HepG2 (cell line): ENCODE results near the gene KDM4D. TPM values are rescaled to one million over a fixed set of nuclear protein-coding genes. Genes with fewer than 3 reads are reported as not detected.

Experiments
- ATAC-seq: fragments of 200-7000 bp; cut with Tn5 transposase; 3 replicates; pipeline ENCODE4 v1.9.1; 2020; ENCODE audit warnings: mild to moderate bottlenecking, moderate library complexity
- BruUV-seq: library from RNA; stranded (reverse); fragments of 400-500 nt; replicated peaks from 2 replicates; lab custom pipeline; 2021; lab: Mats Ljungman, UMichigan
- CTCF ChIA-PET: fragments of 300-600 bp; formaldehyde crosslinking; extraction: SDS; loops from one replicate; lab custom pipeline; 2021; ENCODE audit warnings: low total read pairs, inconsistent platforms, low intra/inter-chr PET ratio; lab: Yijun Ruan, JAX
- POLR2A ChIA-PET: fragments of 350-600 bp; sonication (Branson Sonifier 250); formaldehyde crosslinking; loops from one replicate; lab custom pipeline; 2020; ENCODE audit warnings: antibody characterized with exemption, inconsistent platforms; lab: Yijun Ruan, JAX
- DNase-seq: peaks from one replicate; pipeline ENCODE4 v3.0.0-alpha.2; 2015; ENCODE audit warnings: low spot score
- FAIRE-seq: peaks from 3 replicates; lab custom pipeline; 2011; peaks lifted over from hg19 to GRCh38; lab: Jason Lieb, UNC
- H2AFZ ChIP-seq: one replicate; pipeline ENCODE4 v1.6.1; 2011; ENCODE audit warnings: low read length, inconsistent platforms
- H3K27ac ChIP-seq: fragments of 300-600 bp; 3 replicates; pipeline ENCODE4 v1.8.0; 2011; ENCODE audit warnings: mixed run types, mild to moderate bottlenecking, mixed read lengths, low read length, inconsistent platforms; ENCODE audit not compliant: insufficient read depth; ENCODE audit errors: extremely low read length
- H3K27me3 ChIP-seq, 2 experiments: fragments of 200-600 bp in 1 of 2; 2 replicates in 1 of 2; 3 replicates in 1 of 2; pipeline versions ENCODE4 v1.6.0 to v1.8.0; 2011; ENCODE audit warnings: low read length in 2 of 2, mild to moderate bottlenecking in 2 of 2, moderate library complexity in 2 of 2, inconsistent platforms in 1 of 2; ENCODE audit not compliant: insufficient read depth in 2 of 2, control insufficient read depth in 1 of 2
- H3K36me3 ChIP-seq, 2 experiments: fragments of 200-600 bp in 1 of 2; replicated peaks in 1 of 2; 2 replicates in 1 of 2; 3 replicates in 1 of 2; pipeline versions ENCODE4 v1.5.1 to v1.8.0; 2011; ENCODE audit warnings: low read length in 2 of 2, inconsistent platforms in 1 of 2; ENCODE audit not compliant: insufficient read depth in 2 of 2, control insufficient read depth in 1 of 2
- H3K4me1 ChIP-seq: 2 replicates; pipeline ENCODE4 v1.5.1; 2012; ENCODE audit warnings: low read length, inconsistent platforms; ENCODE audit not compliant: insufficient read depth
- H3K4me2 ChIP-seq: 2 replicates; pipeline ENCODE4 v1.6.0; 2011; ENCODE audit warnings: low read depth, low read length, inconsistent platforms
- H3K4me3 ChIP-seq, 3 experiments: fragments of 200-600 bp in 1 of 3; sonication (generic), shearing (Covaris generic) in 1 of 3; replicated peaks in 1 of 3; 2 replicates each; pipeline ENCODE4 v1.5.1; 2011 to 2016; ENCODE audit warnings: low read length in 3 of 3, inconsistent platforms in 2 of 3, low read depth in 2 of 3, mild to moderate bottlenecking in 2 of 3, control low read depth in 1 of 3, mixed read lengths in 1 of 3; ENCODE audit not compliant: insufficient read depth in 1 of 3
- H3K79me2 ChIP-seq: one replicate; pipeline ENCODE4 v1.6.1; 2011; ENCODE audit warnings: low read length, inconsistent platforms; ENCODE audit not compliant: insufficient read depth
- H3K9ac ChIP-seq: 2 replicates; pipeline ENCODE4 v1.6.0; 2011; ENCODE audit warnings: mild to moderate bottlenecking, low read depth, low read length, inconsistent platforms; ENCODE audit not compliant: insufficient read depth
- H3K9me3 ChIP-seq: 2 replicates; pipeline ENCODE4 v1.5.1; 2012; ENCODE audit warnings: mild to moderate bottlenecking, low read length
- H4K20me1 ChIP-seq: 2 replicates; pipeline ENCODE4 v1.6.0; 2011; ENCODE audit warnings: inconsistent platforms, mild to moderate bottlenecking, low read length, moderate library complexity; ENCODE audit not compliant: insufficient read depth
- FOXA3 ChIP-seq: IDR thresholded peaks from 2 replicates; pipeline ENCODE4 v1.6.1; 2016; ENCODE audit warnings: missing genetic modification reagents, missing compliant biosample characterization
- HNRNPUL1 ChIP-seq: fragments of 200-400 bp; formaldehyde crosslinking; IDR thresholded peaks from 2 replicates; pipeline ENCODE4 v1.6.1; 2017; ENCODE audit warnings: low read depth, mild to moderate bottlenecking, low read length, moderate library complexity
- PAF1 ChIP-seq: IDR thresholded peaks from 2 replicates; pipeline ENCODE4 v1.6.1; 2016; ENCODE audit warnings: missing genetic modification reagents, missing compliant biosample characterization
- TMF1 ChIP-seq: sonication (generic); formaldehyde crosslinking; IDR thresholded peaks from 2 replicates; pipeline ENCODE4 v1.8.1; 2022; ENCODE audit warnings: low read depth, missing genetic modification reagents
- YEATS4 ChIP-seq: sonication (generic); formaldehyde crosslinking; IDR thresholded peaks from 2 replicates; pipeline ENCODE4 v1.4.0; 2020; ENCODE audit warnings: missing genetic modification reagents, borderline replicate concordance
- ZBED4 ChIP-seq: sonication (generic); formaldehyde crosslinking; IDR thresholded peaks from 2 replicates; pipeline ENCODE4 v1.4.0; 2020; ENCODE audit warnings: missing genetic modification reagents, borderline replicate concordance
- ZNF547 ChIP-seq: sonication (generic); formaldehyde crosslinking; IDR thresholded peaks from 2 replicates; pipeline ENCODE4 v1.5.1; 2020; ENCODE audit warnings: mild to moderate bottlenecking, missing genetic modification reagents
- WGBS: methylation state at CpG from one replicate; pipeline ENCODE4 v1.1.6; 2017; ENCODE audit warnings: low lambda C conversion rate; 5-methylcytosine and 5-hydroxymethylcytosine counted together
- in situ Hi-C: cut with HindIII; loops from 2 replicates; pipeline ENCODE4 v1.10.0; 2017; ENCODE audit warnings: low pct_unique_long_range_greater_than_20kb; ENCODE audit not compliant: extremely low pct_ligation_motif_present
- intact Hi-C: fragments of 100-400 bp; cut with micrococcal nuclease; formaldehyde crosslinking; loops from one replicate; pipeline ENCODE4 v1.10.0; 2022; ENCODE audit not compliant: unreplicated experiment
- polyA plus RNA-seq, 8 experiments: library from polyadenylated mRNA; depleted of rRNA in 3 of 8; stranded (reverse) in 7 of 8; unstranded in 1 of 8; fragments of >200 nt; fragmentation: Illumina TruSeq in 4 of 8; extraction: Trizol in 4 of 8; gene quantifications; 2 replicates each; pipeline versions ENCODE4 v1.2.1 to v1.2.3, GENCODE V29; 2011 to 2016; ENCODE audit warnings: low read depth in 4 of 8, missing spikeins in 1 of 8, mixed read lengths in 1 of 8; ENCODE audit not compliant: insufficient read depth in 1 of 8
- total RNA-seq, 5 experiments: library from RNA; depleted of rRNA; stranded (reverse); fragments of >200 nt; fragmentation: Illumina TruSeq; extraction: Trizol; gene quantifications; 2 replicates each; pipeline ENCODE4 v1.2.3, GENCODE V29; 2016; ENCODE audit warnings: low read depth in 1 of 5

Gene KDM4D
- total and polyA plus RNA-seq, 2 of the 13 experiments (the other 11 are each of a cell fraction or from before 2014, with no cell fraction given): 0.96 to 1.3 TPM

GRCh38 chr11:94933223-94934130 lies 40.0 kb upstream of the KDM4D start:
- in situ Hi-C loops: no loop called here
- Histone ChIP-seq H3K4me1 (no peaks in the 10 kb centered on the region), H3K36me3 (no peaks in the 10 kb centered on the region), H3K4me2 (no peak overlapping the region), H3K9me3 (no peaks in the 10 kb centered on the region), H3K79me2 (no peaks in the 10 kb centered on the region), H3K9ac (no peak overlapping the region), H3K27ac (no peak overlapping the region), H4K20me1 (no peaks in the 10 kb centered on the region), H3K4me3 (no peak overlapping the region), H3K27me3 (0 out of 5 replicates have a peak, but pooled peaks cover 0 to 3% of the 10 kb centered on the region in 2 experiments), H2AFZ (no peak overlapping the region)
- POLR2A ChIA-PET: no interaction called here
- DNase-seq (no peak), ATAC-seq (no peak), FAIRE-seq (no peak)
- 0% methylated on average over 5 of the region's 5 CpGs for WGBS
- no TSS peak for BruUV-seq
- TF ChIP-seq ZNF547 (CRISPR knock-in tag) (no peak), HNRNPUL1 (no peak), FOXA3 (no peak), TMF1 (no peak), YEATS4 (CRISPR knock-in tag) (no peak), PAF1 (CRISPR knock-in tag) (no peak), ZBED4 (CRISPR knock-in tag) (no peak)
- CTCF ChIA-PET: no interaction called here
- intact Hi-C loops: no loop called here
